ENCODE measurements around the gene AP3D1. TPM values are rescaled to one million over a fixed set of nuclear protein-coding genes. Genes with fewer than 3 reads are reported as not detected.

The AP3D1 gene
- total and polyA plus RNA-seq, 12 donors: 51.3 to 193 (median 121) TPM

GRCh38 chr19:2110822-2111221, 40.5 kb downstream of the AP3D1 start:
- 88 to 100% (median 88%) methylated on average over 4 to 13 of the region's 13 CpGs; no CpG with 5 or more reads in 1 of the 4 donors for WGBS, 4 donors
- TF ChIP-seq CTCF (IDR thresholded peaks at IDR 0.05) (no peak), POLR2A (IDR thresholded peaks at IDR 0.05) (no peak)
- H3K27me3 ChIP-seq: no peaks in the 10 kb centered on the region
- H3K27ac ChIP-seq: no peak overlapping the region
- no peaks in the 10 kb centered on the region for H3K9me3 ChIP-seq (replicated peaks in 1 of 3)
- peaks cover 0 to 99% of the 10 kb centered on the region in 2 donors for H3K36me3 ChIP-seq (replicated peaks in 1 of 2)
- intact Hi-C loops (cut with DNase I): no loop called here
- H3K4me1 ChIP-seq (replicated peaks in 1 of 2): no peaks in the 10 kb centered on the region
- no peak for DNase-seq
- H3K4me3 ChIP-seq: no peak overlapping the region

GRCh38 chr19:2109046-2109864, 42.1 kb downstream of the AP3D1 start:
- Histone ChIP-seq H3K27me3 (no peaks in the 10 kb centered on the region), H3K27ac (peak overlapping the region in 1 of 5 donors; percentile 58), H3K36me3 (replicated peaks in 1 of 2) (peaks cover 0 to 90% of the 10 kb centered on the region in 2 donors), H3K4me1 (replicated peaks in 1 of 2) (no peaks in the 10 kb centered on the region), H3K4me3 (no peak overlapping the region), H3K9me3 (replicated peaks in 1 of 3) (no peaks in the 10 kb centered on the region)
- no peak for TF ChIP-seq POLR2A (IDR thresholded peaks at IDR 0.05)
- TF ChIP-seq CTCF (IDR thresholded peaks at IDR 0.05): no peak
- WGBS, 4 donors: 79 to 90% (median 85%) methylated on average over 19 to 31 of the region's 31 CpGs
- intact Hi-C loops (cut with DNase I): no loop called here
- no peak for DNase-seq

GRCh38 chr19:2108251-2109016, 42.9 kb downstream of the AP3D1 start:
- TF ChIP-seq POLR2A (IDR thresholded peaks at IDR 0.05) (no peak), CTCF (IDR thresholded peaks at IDR 0.05) (no peak)
- Histone ChIP-seq H3K9me3 (replicated peaks in 1 of 3) (no peaks in the 10 kb centered on the region), H3K27me3 (no peaks in the 10 kb centered on the region), H3K27ac (peak overlapping the region in 1 of 5 donors; percentile 58), H3K4me1 (replicated peaks in 1 of 2) (no peaks in the 10 kb centered on the region), H3K36me3 (replicated peaks in 1 of 2) (peaks cover 0 to 83% of the 10 kb centered on the region in 2 donors), H3K4me3 (no peak overlapping the region)
- no peak for DNase-seq
- 87 to 95% (median 93%) methylated on average over 14 to 23 of the region's 23 CpGs for WGBS, 4 donors
- intact Hi-C loops (cut with DNase I): no loop called here

GRCh38 chr19:2103045-2103707, 48.2 kb downstream of the AP3D1 start:
- Histone ChIP-seq H3K27ac (no peak overlapping the region), H3K4me1 (replicated peaks in 1 of 2) (no peaks in the 10 kb centered on the region), H3K9me3 (replicated peaks in 1 of 3) (no peaks in the 10 kb centered on the region), H3K36me3 (replicated peaks in 1 of 2) (peaks cover 0 to 68% of the 10 kb centered on the region in 2 donors), H3K4me3 (no peak overlapping the region), H3K27me3 (no peaks in the 10 kb centered on the region)
- no peak for DNase-seq
- no peak for TF ChIP-seq POLR2A (IDR thresholded peaks at IDR 0.05)
- no peak for TF ChIP-seq CTCF (IDR thresholded peaks at IDR 0.05)
- WGBS, 4 donors: 75 to 84% (median 81%) methylated on average over 17 to 20 of the region's 20 CpGs
- intact Hi-C loops (cut with DNase I): no loop called here
